CD4-positive, alpha-beta T cell treated with Interleukin-12 subunit alpha and Interleukin-12 subunit beta, for 1 hour (primary cell): ENCODE results near the gene GTPBP4.

Experiments
- DNase-seq: peaks from one replicate; pipeline ENCODE4 v3.0.0-alpha.2; 2020

GTPBP4 gene

DNA sequence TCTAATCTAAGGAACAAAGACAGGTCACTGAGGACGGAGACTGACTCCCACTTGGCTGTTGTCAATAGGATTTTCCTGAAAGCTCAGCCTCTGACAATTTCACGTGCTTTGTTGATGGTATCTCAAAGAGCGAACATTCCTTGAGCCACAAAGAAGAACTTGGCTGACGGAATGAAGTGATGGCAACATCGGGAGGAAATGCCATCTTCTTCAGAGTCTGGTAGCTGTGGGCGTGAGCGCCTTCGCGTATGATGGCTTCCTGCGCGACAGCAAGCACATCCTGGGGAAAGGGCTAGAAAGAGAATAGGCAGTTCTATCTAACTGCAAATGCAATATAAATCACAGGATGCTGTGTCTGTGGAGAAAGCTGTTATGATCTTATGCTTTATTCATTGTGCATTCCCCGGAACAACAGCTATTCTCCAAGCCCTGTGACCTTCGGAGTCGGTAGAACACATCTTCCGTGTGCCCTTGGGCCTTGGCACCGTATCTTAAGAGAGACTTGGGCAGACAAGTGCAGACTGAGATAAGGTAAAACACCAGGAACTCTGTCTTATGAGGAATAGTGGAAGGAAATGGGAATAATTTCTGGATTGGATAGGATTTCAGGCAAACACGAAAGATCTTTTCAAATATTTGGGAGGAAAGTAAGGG lies 19.6 kb upstream of the GTPBP4 start:
- DNase-seq = no peak

GRCh38 chr10:969473-970150 lies 18.6 kb upstream of the GTPBP4 start:
- no peak for DNase-seq

GRCh38 chr10:970311-971149 lies 17.7 kb upstream of the GTPBP4 start:
- no peak for DNase-seq

DNA sequence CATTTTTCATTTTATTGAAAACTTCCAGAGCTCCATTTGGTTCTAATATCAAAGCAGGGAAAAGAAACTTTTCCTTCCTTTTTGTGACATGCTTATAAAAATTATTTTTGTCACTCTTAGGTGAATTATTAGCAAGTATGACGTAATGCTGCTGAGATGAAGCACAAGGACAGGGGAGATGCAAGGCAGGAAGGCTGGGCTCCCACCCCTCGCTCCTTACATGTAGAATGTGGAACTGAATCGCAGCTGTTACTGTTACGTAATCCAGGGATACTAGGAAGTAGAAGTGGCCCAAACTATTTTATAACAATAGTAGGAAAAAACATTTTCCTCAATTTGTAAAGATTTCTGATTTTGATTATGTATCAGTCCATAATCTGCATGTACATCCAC lies 17.1 kb upstream of the GTPBP4 start:
- DNase-seq = no peak

GRCh38 chr10:971613-972012 lies 16.6 kb upstream of the GTPBP4 start:
- DNase-seq = no peak

GRCh38 chr10:972763-973162 lies 15.5 kb upstream of the GTPBP4 start:
- DNase-seq = no peak

- DNase-seq = no peak
These were observed 14.0 kb upstream of the GTPBP4 start for GRCh38 chr10:974038-974784.

DNA sequence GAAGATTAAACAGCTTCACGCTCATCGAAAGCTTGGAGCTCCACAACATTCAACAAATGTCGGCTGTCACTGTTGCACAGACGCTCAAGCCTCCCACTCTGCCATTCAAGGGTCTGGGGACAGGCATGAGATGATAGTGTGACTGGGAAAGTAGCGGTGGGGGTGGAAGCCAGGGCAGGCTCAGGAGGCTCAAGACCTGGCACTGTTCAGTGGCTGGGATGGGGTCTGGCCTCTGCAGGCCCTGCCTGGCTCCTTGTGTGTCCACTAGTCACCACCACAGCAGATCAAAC lies 13.5 kb upstream of the GTPBP4 start:
- no peak for DNase-seq

DNA sequence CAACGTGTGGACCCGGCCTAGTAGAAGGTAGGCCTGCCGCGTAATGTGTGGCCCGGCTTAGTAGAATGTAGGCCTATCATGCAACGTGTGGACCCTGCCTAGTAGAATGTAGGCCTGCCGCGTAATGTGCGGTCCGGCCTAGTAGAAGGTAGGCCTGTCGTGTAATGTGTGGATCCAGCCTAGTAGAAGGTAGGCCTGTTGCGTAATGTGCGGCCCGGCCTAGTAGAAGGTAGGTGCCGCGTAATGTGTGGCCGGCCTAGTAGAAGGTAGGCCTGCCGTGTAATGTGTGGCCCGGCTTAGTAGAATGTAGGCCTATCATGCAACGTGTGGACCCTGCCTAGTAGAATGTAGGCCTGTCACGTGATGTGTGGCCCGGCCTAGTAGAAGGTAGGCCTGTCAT lies 11.9 kb upstream of the GTPBP4 start:
- no peak for DNase-seq

GRCh38 chr10:978826-979421 lies 9.3 kb upstream of the GTPBP4 start:
- no peak for DNase-seq

GRCh38 chr10:980468-981093 lies 7.7 kb upstream of the GTPBP4 start:
- no peak for DNase-seq

GRCh38 chr10:983401-983800 lies 4.8 kb upstream of the GTPBP4 start:
- no peak for DNase-seq

DNA sequence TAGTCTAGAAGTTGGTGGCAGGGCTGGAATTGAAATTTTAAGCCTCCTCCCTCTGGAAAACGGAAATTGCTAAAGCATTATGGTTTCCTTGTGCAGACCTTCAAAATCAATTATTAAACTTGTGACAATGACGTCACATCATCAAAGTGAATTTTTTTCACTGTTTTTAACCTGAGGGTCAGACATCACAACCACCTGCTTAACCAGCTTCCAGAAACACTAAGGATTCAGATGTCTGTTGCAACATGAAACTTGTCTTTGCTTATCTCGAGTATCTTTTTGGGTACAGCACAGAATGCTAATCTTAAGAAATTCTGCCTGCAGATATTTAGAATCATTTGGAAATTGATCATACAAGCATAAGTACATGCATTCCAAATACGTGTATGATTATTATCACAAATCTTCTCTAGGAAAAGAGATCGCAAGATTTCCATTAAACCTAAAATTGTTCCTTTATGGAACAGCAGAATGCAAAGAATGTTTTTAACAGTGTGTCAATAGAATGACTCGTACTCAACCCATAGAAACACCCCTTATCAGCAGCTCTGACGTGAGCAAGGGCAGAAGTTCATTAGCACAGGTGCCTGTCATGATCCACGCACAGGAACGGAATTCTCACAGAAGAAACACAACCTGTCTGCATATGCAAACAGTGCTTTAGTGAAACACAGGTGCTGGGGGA lies 4.1 kb upstream of the GTPBP4 start:
- DNase-seq = no peak

- DNase-seq = no peak
These were observed 2.9 kb upstream of the GTPBP4 start for GRCh38 chr10:985361-985760.

DNA sequence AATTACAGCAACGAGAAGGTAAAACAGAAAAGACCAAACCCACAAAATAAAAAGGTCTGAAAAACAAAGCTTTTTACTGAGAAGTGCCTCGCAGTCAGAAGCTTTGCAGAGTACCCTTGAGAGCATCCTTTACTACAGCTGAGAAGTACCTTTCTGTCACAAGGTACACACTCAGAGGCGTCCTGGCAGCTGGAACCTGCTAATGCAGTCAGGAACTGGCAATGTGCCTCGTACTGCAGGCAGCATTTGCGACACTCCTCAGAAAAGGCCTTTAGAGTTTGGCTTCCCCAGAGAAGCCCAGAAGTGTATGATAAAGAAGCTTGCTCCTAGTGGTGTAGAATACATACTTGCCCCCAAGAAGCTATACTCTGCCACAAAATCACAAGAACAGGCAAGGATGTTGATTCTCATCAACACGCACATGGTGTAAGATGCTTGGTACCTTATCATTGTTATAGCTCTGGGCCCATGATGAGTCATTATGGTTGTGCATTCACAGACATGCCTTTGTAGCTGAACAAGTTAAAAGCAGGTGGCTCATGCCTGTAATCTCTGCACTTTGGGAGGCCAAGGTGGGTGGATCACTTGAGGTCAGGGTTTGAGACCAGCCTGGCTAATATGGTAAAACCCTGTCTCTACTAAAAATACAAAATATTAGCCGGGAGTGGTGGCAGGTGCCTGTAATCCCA lies 2.0 kb upstream of the GTPBP4 start:
- DNase-seq = no peak

DNA sequence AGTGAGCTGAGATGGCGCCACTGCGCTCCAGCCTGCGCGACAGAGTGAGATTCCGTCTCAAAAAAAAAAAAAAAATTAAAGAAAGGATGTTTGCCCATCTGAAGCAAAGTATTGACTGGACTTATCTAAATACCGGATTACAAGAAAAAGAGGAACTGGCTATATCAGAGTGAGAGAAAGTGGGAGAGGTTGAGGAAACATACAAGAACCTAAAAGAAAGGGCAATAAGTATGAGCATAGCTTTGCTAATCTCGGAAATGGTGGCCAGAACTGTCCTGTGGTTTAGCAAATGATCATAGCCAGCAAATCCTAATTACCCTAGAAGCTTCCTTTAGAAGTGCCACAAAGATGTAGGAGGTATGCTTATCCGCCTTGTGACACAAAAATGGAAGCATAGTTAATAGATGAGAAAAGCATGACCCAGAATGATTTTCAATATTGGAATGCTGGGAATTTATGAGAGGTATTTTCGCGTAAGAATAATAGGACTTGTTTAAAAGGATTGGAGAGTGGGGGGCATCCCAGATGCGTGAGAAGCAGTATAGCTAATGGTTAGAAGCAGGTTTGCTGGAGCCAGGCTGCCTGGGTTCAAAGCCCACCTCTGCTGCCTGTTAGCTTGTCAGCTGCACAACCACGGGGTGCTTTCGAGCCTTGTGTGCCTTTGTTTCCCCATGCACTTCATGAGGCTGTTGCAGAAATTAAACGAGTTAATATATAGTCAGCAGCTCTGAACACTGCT lies 1.2 kb upstream of the GTPBP4 start:
- DNase-seq = no peak

DNA sequence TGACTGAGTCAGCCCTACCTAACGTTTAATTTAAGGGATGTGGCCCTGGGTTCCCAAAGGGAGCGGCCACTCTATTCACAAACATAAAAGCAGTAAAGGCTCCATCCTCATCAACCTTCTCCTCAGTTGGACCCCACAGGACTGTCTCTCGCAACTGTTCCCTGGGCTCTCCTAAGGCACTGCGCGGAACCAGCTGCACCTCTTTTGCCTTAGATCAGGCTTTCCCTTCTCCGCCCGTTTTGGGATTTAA lies 689 bp upstream of the GTPBP4 start:
- DNase-seq = no peak

GRCh38 chr10:988667-989545 lies 672 bp downstream of the GTPBP4 start:
- no peak for DNase-seq

GRCh38 chr10:990808-991207 lies 2.6 kb downstream of the GTPBP4 start:
- no peak for DNase-seq

DNA sequence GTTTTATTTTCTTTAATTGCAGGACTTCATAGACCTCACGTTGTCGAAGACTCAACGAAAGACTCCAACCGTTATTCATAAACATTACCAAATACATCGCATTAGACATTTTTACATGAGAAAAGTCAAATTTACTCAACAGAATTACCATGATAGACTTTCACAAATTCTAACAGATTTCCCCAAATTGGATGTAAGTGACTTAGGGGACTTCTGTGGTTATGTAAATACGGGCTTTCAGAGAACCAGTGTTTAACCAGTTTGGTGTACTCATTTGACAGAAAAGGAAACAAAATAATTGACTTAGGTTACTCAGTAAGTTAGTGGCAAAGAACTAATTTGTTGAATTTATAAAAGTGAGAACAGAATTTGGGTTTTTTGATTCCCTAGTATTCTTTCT lies 4.2 kb downstream of the GTPBP4 start:
- no peak for DNase-seq
